H9 (cell line): ENCODE measurements around the gene SLC2A4. TPM values are rescaled to one million over a fixed set of nuclear protein-coding genes. Genes with fewer than 3 reads are reported as not detected.

Source experiments
- DNase-seq: peaks from one replicate; pipeline ENCODE4 v3.0.0-alpha.2; 2017
- H2AFZ ChIP-seq: one replicate; pipeline ENCODE4 v1.6.1; 2013; ENCODE audit warnings: mild to moderate bottlenecking, low read length, control low read depth, moderate library complexity
- H2AK5ac ChIP-seq: 2 replicates; pipeline ENCODE4 v1.6.1; 2013; ENCODE audit warnings: low read length, control low read depth, mixed read lengths; ENCODE audit not compliant: insufficient read length
- H2BK120ac ChIP-seq: one replicate; pipeline ENCODE4 v1.6.1; 2013; ENCODE audit warnings: low read depth, mild to moderate bottlenecking, low read length, control low read depth, inconsistent platforms; ENCODE audit not compliant: poor library complexity, severe bottlenecking
- H2BK12ac ChIP-seq: 2 replicates; pipeline ENCODE4 v1.6.1; 2013; ENCODE audit warnings: low read length, control low read depth, mixed read lengths, low read depth; ENCODE audit not compliant: insufficient read length
- H2BK15ac ChIP-seq: 2 replicates; pipeline ENCODE4 v1.6.1; 2013; ENCODE audit warnings: low read depth, low read length, control low read depth
- H2BK20ac ChIP-seq: one replicate; pipeline ENCODE4 v1.6.1; 2013; ENCODE audit warnings: low read depth, mild to moderate bottlenecking, low read length, control low read depth, inconsistent platforms; ENCODE audit not compliant: poor library complexity, severe bottlenecking
- H2BK5ac ChIP-seq: 2 replicates; pipeline ENCODE4 v1.6.1; 2013; ENCODE audit warnings: low read length, control low read depth, mixed read lengths; ENCODE audit not compliant: insufficient read length
- H3K14ac ChIP-seq: 2 replicates; pipeline ENCODE4 v1.6.1; 2013; ENCODE audit warnings: low read length, control low read depth; ENCODE audit not compliant: insufficient read depth
- H3K18ac ChIP-seq: 2 replicates; pipeline ENCODE4 v1.6.1; 2013; ENCODE audit warnings: low read depth, mild to moderate bottlenecking, mixed read lengths, low read length, control low read depth; ENCODE audit not compliant: insufficient read length
- H3K23ac ChIP-seq: 2 replicates; pipeline ENCODE4 v1.6.1; 2013; ENCODE audit warnings: low read length, control low read depth, mixed read lengths, low read depth; ENCODE audit not compliant: insufficient read length
- H3K23me2 ChIP-seq: 2 replicates; pipeline ENCODE4 v1.6.1; 2013; ENCODE audit warnings: low read depth, mild to moderate bottlenecking, mixed read lengths, low read length, control low read depth; ENCODE audit not compliant: insufficient read length, poor library complexity, severe bottlenecking
- H3K27ac ChIP-seq: 2 replicates; pipeline ENCODE4 v1.5.1; 2013; ENCODE audit warnings: low read length, control low read depth, mixed read lengths, low read depth; ENCODE audit not compliant: insufficient read length
- H3K27me3 ChIP-seq: 2 replicates; pipeline ENCODE4 v1.6.1; 2013; ENCODE audit warnings: low read length, control low read depth, inconsistent platforms; ENCODE audit not compliant: insufficient read depth
- H3K4ac ChIP-seq: 2 replicates; pipeline ENCODE4 v1.6.1; 2013; ENCODE audit warnings: low read depth, mild to moderate bottlenecking, control low read depth, inconsistent platforms, low read length, moderate library complexity
- H3K4me1 ChIP-seq: 2 replicates; pipeline ENCODE4 v1.6.1; 2013; ENCODE audit warnings: low read length, control low read depth, inconsistent platforms; ENCODE audit not compliant: insufficient read depth
- H3K4me2 ChIP-seq: 2 replicates; pipeline ENCODE4 v1.6.1; 2013; ENCODE audit warnings: low read length, control low read depth, mixed read lengths; ENCODE audit not compliant: insufficient read length, insufficient read depth
- H3K56ac ChIP-seq: 2 replicates; pipeline ENCODE4 v1.6.1; 2013; ENCODE audit warnings: low read depth, mild to moderate bottlenecking, mixed read lengths, low read length, control low read depth; ENCODE audit not compliant: insufficient read length
- H3K79me1 ChIP-seq: 2 replicates; pipeline ENCODE4 v1.6.1; 2013; ENCODE audit warnings: low read depth, mild to moderate bottlenecking, moderate library complexity, low read length, control low read depth, inconsistent platforms; ENCODE audit not compliant: insufficient read depth, poor library complexity, severe bottlenecking
- H3K79me2 ChIP-seq: 2 replicates; pipeline ENCODE4 v1.6.1; 2013; ENCODE audit warnings: low read length, control low read depth, inconsistent platforms; ENCODE audit not compliant: insufficient read depth
- H3K9ac ChIP-seq: 2 replicates; pipeline ENCODE4 v1.6.1; 2013; ENCODE audit warnings: low read length, control low read depth, mixed read lengths; ENCODE audit not compliant: insufficient read length; ENCODE audit errors: extremely low read depth
- H3K9me3 ChIP-seq: one replicate; pipeline ENCODE4 v1.6.1; 2013; ENCODE audit warnings: low read depth, low read length, inconsistent platforms; ENCODE audit not compliant: control insufficient read depth
- H3T11ph ChIP-seq: one replicate; pipeline ENCODE4 v1.6.1; 2013; ENCODE audit warnings: mild to moderate bottlenecking, low read length, control low read depth, inconsistent platforms
- H4K20me1 ChIP-seq: one replicate; pipeline ENCODE4 v1.6.1; 2013; ENCODE audit not compliant: control insufficient read depth, insufficient read length, insufficient read depth
- H4K5ac ChIP-seq: 2 replicates; pipeline ENCODE4 v1.6.1; 2013; ENCODE audit warnings: low read depth, mild to moderate bottlenecking, mixed read lengths, low read length, control low read depth; ENCODE audit not compliant: insufficient read length
- H4K8ac ChIP-seq: replicated peaks from 2 replicates; pipeline ENCODE4 v1.6.1; 2013; ENCODE audit warnings: low read length, control low read depth, mixed read lengths, low read depth; ENCODE audit not compliant: insufficient read length
- H4K91ac ChIP-seq: 2 replicates; pipeline ENCODE4 v1.6.1; 2013; ENCODE audit warnings: low read depth, mild to moderate bottlenecking, moderate library complexity, mixed read lengths, low read length, control low read depth; ENCODE audit not compliant: insufficient read length
- H3K27ac Mint-ChIP-seq, 3 experiments: 2 replicates in 2 of 3; 3 replicates in 1 of 3; pipeline ENCODE4 v1.8.0; 2020 to 2021; ENCODE audit warnings: mixed read lengths in 3 of 3, mild to moderate bottlenecking in 1 of 3, moderate library complexity in 1 of 3
- H3K27me3 Mint-ChIP-seq: 2 replicates; pipeline ENCODE4 v1.8.0; 2021; ENCODE audit warnings: low read depth, mild to moderate bottlenecking, moderate library complexity, mixed read lengths
- H3K36me3 Mint-ChIP-seq, 3 experiments: 2 replicates in 2 of 3; 3 replicates in 1 of 3; pipeline ENCODE4 v1.8.0; 2020 to 2021; ENCODE audit warnings: low read depth in 3 of 3, mixed read lengths in 3 of 3; ENCODE audit not compliant: insufficient read depth in 1 of 3
- H3K4me1 Mint-ChIP-seq, 2 experiments: 2 replicates each; pipeline ENCODE4 v1.8.0; 2020; ENCODE audit warnings: mixed read lengths in 2 of 2
- H3K4me3 Mint-ChIP-seq, 2 experiments: 2 replicates in 1 of 2; 3 replicates in 1 of 2; pipeline ENCODE4 v1.8.0; 2020 to 2021; ENCODE audit warnings: mild to moderate bottlenecking in 2 of 2, mixed read lengths in 2 of 2, moderate library complexity in 1 of 2
- H3K9me3 Mint-ChIP-seq, 2 experiments: 2 replicates in 1 of 2; 3 replicates in 1 of 2; pipeline ENCODE4 v1.8.0; 2020; ENCODE audit warnings: mild to moderate bottlenecking in 2 of 2, mixed read lengths in 2 of 2, moderate library complexity in 1 of 2
- CTCF ChIP-seq: fragments of 200-600 bp; sonication (generic); conservative IDR thresholded peaks from 3 replicates; pipeline ENCODE4 v1.8.0; 2021; ENCODE audit warnings: antibody characterized with exemption, mild to moderate bottlenecking
- WGBS: extraction: QIAGEN DNeasy Blood & Tissue Kit; methylation state at CpG from one replicate; pipeline ENCODE4 v1.1.7; 2013; ENCODE audit warnings: missing lambda C conversion rate, low lambda C conversion rate, mixed read lengths; ENCODE audit not compliant: insufficient read length; ENCODE audit errors: extremely low coverage; 5-methylcytosine and 5-hydroxymethylcytosine counted together
- total RNA-seq: library from RNA; stranded (reverse); gene quantifications from 2 replicates; pipeline ENCODE4 v1.2.1, GENCODE V29; 2021

SLC2A4 gene
- total RNA-seq, 1 experiment from 2014 or later, result 4.4 TPM

DNA sequence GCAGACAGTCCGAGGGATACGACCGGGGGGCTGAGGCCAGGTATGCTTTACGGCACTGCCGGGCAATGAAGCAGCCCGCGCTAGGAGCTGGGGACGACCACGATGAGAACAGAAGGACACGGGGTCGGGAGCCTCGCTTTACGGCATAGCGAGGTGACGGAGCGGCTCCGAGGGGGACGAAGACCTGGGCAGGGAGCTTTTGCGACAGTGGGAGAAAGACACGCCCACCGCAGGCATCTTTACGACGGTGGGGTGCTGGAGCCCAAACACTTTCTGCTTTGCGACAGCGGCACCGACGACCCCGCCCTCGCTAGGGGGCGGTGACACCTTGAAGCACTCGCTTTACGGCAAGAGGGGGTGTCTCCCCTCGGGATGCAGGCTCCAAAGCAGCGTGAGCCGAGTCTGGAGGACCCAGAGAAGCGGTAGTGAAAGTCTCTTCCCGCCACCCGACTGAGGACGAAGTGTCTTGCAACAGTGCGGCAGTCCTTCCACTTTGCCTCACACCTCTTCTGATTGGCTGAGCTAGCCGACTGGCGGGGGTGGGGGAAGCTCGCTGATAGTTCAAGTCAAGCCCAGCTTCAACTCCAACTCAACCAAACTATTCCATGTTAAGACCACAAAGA, 48.0 kb downstream of the SLC2A4 start:
- H3K4me1 ChIP-seq, result no peaks in the 10 kb centered on the region
- H3K9ac ChIP-seq, result peak overlapping the region; percentile 33

More for the DNA sequence above, 48.0 kb downstream of the SLC2A4 start:
- H4K20me1 ChIP-seq, result no peaks in the 10 kb centered on the region
- no peak overlapping the region for H2BK20ac ChIP-seq
- no peaks in the 10 kb centered on the region for H3K79me1 ChIP-seq
- H3K27me3 ChIP-seq, result no peaks in the 10 kb centered on the region
- no peak overlapping the region for H2BK5ac ChIP-seq
- peak overlapping the region; percentile 97 to 98 (median 97) for H3K27ac Mint-ChIP-seq
- no peaks in the 10 kb centered on the region for H3K9me3 Mint-ChIP-seq
- H3K18ac ChIP-seq, result peak overlapping the region; percentile 41
- H3T11ph ChIP-seq, result no peak overlapping the region
- DNase-seq, result peak; percentile 100
- peak overlapping the region; percentile 88 to 97 for H3K4me3 Mint-ChIP-seq
- H3K23me2 ChIP-seq, result peaks cover 14% of the 10 kb centered on the region
- H3K56ac ChIP-seq, result no peak overlapping the region
- H2BK120ac ChIP-seq, result no peak overlapping the region
- no peak overlapping the region for H3K4ac ChIP-seq
- H2AFZ ChIP-seq, result no peak overlapping the region
- H3K4me1 Mint-ChIP-seq, result peaks cover 22 to 23% of the 10 kb centered on the region in 2 experiments
- H3K14ac ChIP-seq, result no peak overlapping the region
- H2AK5ac ChIP-seq, result no peak overlapping the region
- WGBS, result no CpG with 5 or more reads among the region's 43 CpGs
- H3K79me2 ChIP-seq, result peaks cover 2% of the 10 kb centered on the region; the same call in 1 of the 2 replicates
- H4K8ac ChIP-seq, result no peak overlapping the region
- no peak overlapping the region for H2BK15ac ChIP-seq
- H2BK12ac ChIP-seq, result no peak overlapping the region
- no peak overlapping the region for H4K5ac ChIP-seq
- TF ChIP-seq CTCF, result peak; percentile 18; the same call in 1 of the 3 replicates
- peak overlapping the region; percentile 54 for H3K4me2 ChIP-seq
- H3K9me3 ChIP-seq, result no peaks in the 10 kb centered on the region
- no peak overlapping the region for H3K23ac ChIP-seq
- no peaks in the 10 kb centered on the region for H3K27me3 Mint-ChIP-seq
- no peak overlapping the region for H3K27ac ChIP-seq
- peaks cover 1 to 23% (median 20%) of the 10 kb centered on the region in 3 experiments; a peak in 5 of 7 replicates for H3K36me3 Mint-ChIP-seq
- H4K91ac ChIP-seq, result no peak overlapping the region
